SU-DHL-6 (cell line): ENCODE results near the gene ZNF205.

ENCODE experiments used
- H2AFZ ChIP-seq: fragments of 200-600 bp; sonication (generic); 2 replicates; pipeline ENCODE4 v1.6.1; 2014; ENCODE audit warnings: low read depth, mild to moderate bottlenecking, moderate library complexity, mixed read lengths, antibody characterized with exemption, low read length; ENCODE audit not compliant: severe bottlenecking
- H3F3A ChIP-seq: fragments of 200-600 bp; shearing (Covaris generic); 2 replicates; pipeline ENCODE4 v1.6.0; 2016; ENCODE audit warnings: antibody characterized with exemption, mild to moderate bottlenecking; ENCODE audit not compliant: insufficient read depth
- H3K27ac ChIP-seq: fragments of 200-600 bp; sonication (generic); 2 replicates; pipeline ENCODE4 v1.5.1; 2016; ENCODE audit warnings: low read depth, mild to moderate bottlenecking, low read length, moderate library complexity, mixed read lengths
- H3K27me3 ChIP-seq: fragments of 200-600 bp; sonication (generic), shearing (Covaris generic); 2 replicates; pipeline ENCODE4 v1.6.0; 2014; ENCODE audit warnings: mild to moderate bottlenecking, low read length
- H3K36me3 ChIP-seq: fragments of 200-600 bp; sonication (generic); 2 replicates; pipeline ENCODE4 v1.6.1; 2014; ENCODE audit warnings: mild to moderate bottlenecking, low read length, mixed read lengths
- H3K4me2 ChIP-seq: fragments of 300-600, 200-600 bp; shearing (Covaris generic), sonication (generic); 2 replicates; pipeline ENCODE4 v1.6.0; 2014; ENCODE audit warnings: low read length, low read depth, mild to moderate bottlenecking; ENCODE audit not compliant: poor library complexity, severe bottlenecking
- H3K4me3 ChIP-seq: fragments of 200-600 bp; sonication (generic); 2 replicates; pipeline ENCODE4 v1.5.1; 2014; ENCODE audit warnings: antibody characterized with exemption, low read length, mild to moderate bottlenecking, mixed read lengths; ENCODE audit not compliant: insufficient read depth, poor library complexity, severe bottlenecking
- H3K79me2 ChIP-seq: fragments of 200-600 bp; sonication (generic); 2 replicates; pipeline ENCODE4 v1.6.1; 2014; ENCODE audit warnings: mild to moderate bottlenecking, low read length, moderate library complexity; ENCODE audit not compliant: insufficient read depth
- H3K9ac ChIP-seq: fragments of 200-600 bp; sonication (generic); 2 replicates; pipeline ENCODE4 v1.7.0; 2014; ENCODE audit warnings: mild to moderate bottlenecking, low read length
- H3K9me2 ChIP-seq: fragments of 200-600 bp; sonication (generic); replicated peaks from 2 replicates; pipeline ENCODE4 v1.6.1; 2014; ENCODE audit warnings: low read length; ENCODE audit not compliant: insufficient read depth
- H3K9me3 ChIP-seq: fragments of 200-600 bp; sonication (generic); 2 replicates; pipeline ENCODE4 v1.6.1; 2014; ENCODE audit warnings: low read length, mixed read lengths; ENCODE audit not compliant: insufficient read depth
- H4K20me1 ChIP-seq: fragments of 200-600 bp; sonication (generic); 2 replicates; pipeline ENCODE4 v1.6.1; 2014; ENCODE audit warnings: low read depth, mild to moderate bottlenecking, antibody characterized with exemption, low read length, moderate library complexity, mixed read lengths
- CTCF ChIP-seq: fragments of 200-600 bp; sonication (generic); IDR thresholded peaks from one replicate; pipeline ENCODE4 v1.5.1; 2017; ENCODE audit warnings: antibody characterized with exemption, mild to moderate bottlenecking, low read length, moderate library complexity; ENCODE audit not compliant: insufficient read depth, poor library complexity, severe bottlenecking
- EZH2phosphoT487 ChIP-seq: fragments of 200-600 bp; sonication (generic), shearing (Covaris generic); conservative IDR thresholded peaks from 2 replicates; pipeline ENCODE4 v1.6.1; 2018; ENCODE audit warnings: mild to moderate bottlenecking, antibody characterized with exemption, low read length, moderate library complexity, mixed read lengths

The ZNF205 gene

GRCh38 chr16:3115003-3115402 lies 2.6 kb downstream of the ZNF205 start:
- no peak overlapping the region for H3K9ac ChIP-seq
- H3K27me3 ChIP-seq: no peaks in the 10 kb centered on the region
- TF ChIP-seq EZH2phosphoT487 (no peak), CTCF (no peak)

GRCh38 chr16:3115561-3115960 lies 3.2 kb downstream of the ZNF205 start:
- no peaks in the 10 kb centered on the region for H3K27me3 ChIP-seq
- no peaks in the 10 kb centered on the region for H3F3A ChIP-seq
- no peaks in the 10 kb centered on the region for H3K9me3 ChIP-seq
- H3K4me2 ChIP-seq: no peak overlapping the region
- no peaks in the 10 kb centered on the region for H3K36me3 ChIP-seq
- no peak overlapping the region for H2AFZ ChIP-seq
- no peak overlapping the region for H3K9ac ChIP-seq
- no peaks in the 10 kb centered on the region for H4K20me1 ChIP-seq
- H3K27ac ChIP-seq: no peak overlapping the region
- no peaks in the 10 kb centered on the region for H3K9me2 ChIP-seq
- no peak overlapping the region for H3K4me3 ChIP-seq
- TF ChIP-seq EZH2phosphoT487: no peak
- TF ChIP-seq CTCF: peak; percentile 19
- no peaks in the 10 kb centered on the region for H3K79me2 ChIP-seq

More at GRCh38 chr16:3115003-3115402, 2.6 kb downstream of the ZNF205 start:
- Histone ChIP-seq H3K4me3 (no peak overlapping the region), H3K36me3 (no peaks in the 10 kb centered on the region), H2AFZ (no peak overlapping the region), H3K9me2 (no peaks in the 10 kb centered on the region), H3K27ac (no peak overlapping the region), H3K4me2 (no peak overlapping the region), H3K9me3 (no peaks in the 10 kb centered on the region), H3K79me2 (no peaks in the 10 kb centered on the region), H3F3A (no peaks in the 10 kb centered on the region), H4K20me1 (no peaks in the 10 kb centered on the region)

- Histone ChIP-seq H3F3A (no peaks in the 10 kb centered on the region), H3K36me3 (no peaks in the 10 kb centered on the region), H3K9ac (no peak overlapping the region), H4K20me1 (no peaks in the 10 kb centered on the region), H3K27me3 (no peaks in the 10 kb centered on the region), H3K27ac (no peak overlapping the region), H3K9me2 (no peaks in the 10 kb centered on the region), H3K4me2 (no peak overlapping the region), H3K79me2 (no peaks in the 10 kb centered on the region), H3K4me3 (no peak overlapping the region), H2AFZ (no peak overlapping the region), H3K9me3 (no peaks in the 10 kb centered on the region)
- TF ChIP-seq EZH2phosphoT487 (no peak), CTCF (no peak)
These were observed 5.9 kb downstream of the ZNF205 start for GRCh38 chr16:3118204-3118790.
